ENCODE data around the gene MBLAC1.

DNA sequence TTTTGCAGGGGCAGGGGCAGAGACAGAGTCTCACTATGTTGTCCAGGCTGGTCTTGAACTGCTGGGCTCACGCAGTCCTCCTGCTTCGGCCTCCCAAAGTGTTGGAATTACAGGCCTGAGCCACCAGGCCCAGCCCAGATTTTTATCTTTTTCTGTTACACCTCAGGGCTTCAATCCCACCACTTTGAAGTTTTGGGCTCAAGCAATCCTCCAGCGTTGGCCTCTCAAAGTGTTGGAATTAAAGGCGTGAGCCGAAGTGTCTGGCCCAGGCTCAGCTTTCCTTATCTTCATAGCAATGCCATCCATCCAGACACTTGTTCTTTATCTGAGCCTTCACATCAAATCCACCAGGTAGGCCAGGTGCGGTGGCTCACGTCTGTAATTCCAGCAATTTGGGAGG, 11.7 kb upstream of the MBLAC1 start:
- TF ChIP-seq, protein P1, sequence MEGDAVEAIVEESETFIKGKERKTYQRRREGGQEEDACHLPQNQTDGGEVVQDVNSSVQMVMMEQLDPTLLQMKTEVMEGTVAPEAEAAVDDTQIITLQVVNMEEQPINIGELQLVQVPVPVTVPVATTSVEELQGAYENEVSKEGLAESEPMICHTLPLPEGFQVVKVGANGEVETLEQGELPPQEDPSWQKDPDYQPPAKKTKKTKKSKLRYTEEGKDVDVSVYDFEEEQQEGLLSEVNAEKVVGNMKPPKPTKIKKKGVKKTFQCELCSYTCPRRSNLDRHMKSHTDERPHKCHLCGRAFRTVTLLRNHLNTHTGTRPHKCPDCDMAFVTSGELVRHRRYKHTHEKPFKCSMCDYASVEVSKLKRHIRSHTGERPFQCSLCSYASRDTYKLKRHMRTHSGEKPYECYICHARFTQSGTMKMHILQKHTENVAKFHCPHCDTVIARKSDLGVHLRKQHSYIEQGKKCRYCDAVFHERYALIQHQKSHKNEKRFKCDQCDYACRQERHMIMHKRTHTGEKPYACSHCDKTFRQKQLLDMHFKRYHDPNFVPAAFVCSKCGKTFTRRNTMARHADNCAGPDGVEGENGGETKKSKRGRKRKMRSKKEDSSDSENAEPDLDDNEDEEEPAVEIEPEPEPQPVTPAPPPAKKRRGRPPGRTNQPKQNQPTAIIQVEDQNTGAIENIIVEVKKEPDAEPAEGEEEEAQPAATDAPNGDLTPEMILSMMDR (IDR thresholded peaks at IDR 0.05) = no peak
- no peak for TF ChIP-seq POLR2AphosphoS5 (IDR thresholded peaks at IDR 0.05; ENCODE audit: low read depth, low read length)

Data from Panc1 (cell line).